ENCODE results near the gene DSCAM.

DSCAM gene

DNA sequence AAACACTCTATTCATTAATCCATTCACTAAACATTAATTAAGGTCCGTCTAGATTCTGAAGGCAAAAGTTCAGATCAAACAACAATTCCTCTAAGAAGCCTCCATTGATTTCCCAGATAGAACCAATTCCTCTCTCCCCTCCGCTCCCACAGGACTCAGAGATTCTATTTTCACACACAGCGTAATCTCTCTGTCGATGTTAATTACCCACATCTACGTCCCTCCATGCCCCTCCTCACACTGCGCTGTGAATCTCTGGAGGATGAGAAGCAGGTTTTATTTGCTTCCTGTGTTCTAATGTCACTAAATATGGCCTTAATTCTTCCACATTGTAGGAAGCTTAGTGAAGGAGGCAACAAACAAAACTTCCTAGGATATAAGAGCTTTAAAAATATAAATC, 306.7 kb downstream of the DSCAM start:
- in situ Hi-C loops (cut with HindIII; ENCODE audit: low pct_ligation_motif_present, low pct_unique_long_range_greater_than_20kb, low sequenced_read_pairs) = no loop called here
- DNase-seq = no peak

DNA sequence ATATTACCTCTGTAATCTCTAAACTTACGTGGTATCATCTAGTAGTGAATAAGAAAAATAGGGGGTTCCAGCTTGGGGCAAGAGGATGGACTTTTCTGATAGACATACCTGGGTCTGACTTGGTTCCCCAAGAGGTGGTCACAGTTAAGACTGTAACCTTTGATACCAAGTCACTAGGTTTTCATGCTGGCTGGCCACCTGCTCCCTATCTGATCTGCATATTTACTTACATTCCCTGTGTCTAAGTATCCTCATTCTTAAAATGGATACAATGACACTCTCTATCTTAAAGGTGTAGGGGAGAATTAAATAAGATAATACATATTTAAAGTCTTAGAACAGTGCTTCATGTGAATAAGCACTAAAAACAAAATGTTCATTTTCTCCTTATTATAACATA, 312.1 kb downstream of the DSCAM start:
- DNase-seq = no peak
- in situ Hi-C loops (cut with HindIII; ENCODE audit: low pct_ligation_motif_present, low pct_unique_long_range_greater_than_20kb, low sequenced_read_pairs) = no loop called here

DNA sequence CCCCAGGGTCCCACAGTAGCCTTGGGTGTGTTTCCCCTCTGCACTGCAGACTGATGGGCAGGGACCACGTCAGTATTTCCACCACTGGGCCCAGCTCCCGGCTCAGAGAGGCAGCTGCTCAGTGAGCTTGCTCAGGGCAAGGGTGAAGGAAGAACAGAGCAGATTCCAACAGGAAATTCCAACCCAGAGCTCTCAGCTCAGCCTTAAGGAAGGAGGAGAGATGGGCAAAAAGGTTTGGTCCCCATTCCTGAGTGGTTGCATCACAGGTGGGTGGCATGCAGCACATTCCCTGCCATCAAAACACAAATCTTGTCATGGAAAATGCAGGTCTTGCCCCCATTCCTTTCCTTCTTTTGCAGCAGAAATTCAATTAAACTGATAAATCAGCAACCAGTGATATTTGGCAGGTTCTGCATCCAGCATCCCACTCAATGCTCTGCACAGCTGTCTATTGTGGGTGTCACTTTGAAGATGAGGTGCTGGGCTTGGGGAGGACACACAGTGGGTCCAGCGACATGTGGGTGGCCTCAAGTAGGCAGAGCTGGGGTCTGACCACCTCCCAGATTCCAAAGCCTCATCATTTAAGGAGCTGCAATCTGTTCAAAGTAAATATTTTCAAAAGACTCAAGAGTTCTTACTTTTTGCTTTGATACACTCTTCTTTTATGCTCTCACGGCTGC, 315.4 kb downstream of the DSCAM start:
- DNase-seq = no peak
- in situ Hi-C loops (cut with HindIII; ENCODE audit: low pct_ligation_motif_present, low pct_unique_long_range_greater_than_20kb, low sequenced_read_pairs) = no loop called here

DNA sequence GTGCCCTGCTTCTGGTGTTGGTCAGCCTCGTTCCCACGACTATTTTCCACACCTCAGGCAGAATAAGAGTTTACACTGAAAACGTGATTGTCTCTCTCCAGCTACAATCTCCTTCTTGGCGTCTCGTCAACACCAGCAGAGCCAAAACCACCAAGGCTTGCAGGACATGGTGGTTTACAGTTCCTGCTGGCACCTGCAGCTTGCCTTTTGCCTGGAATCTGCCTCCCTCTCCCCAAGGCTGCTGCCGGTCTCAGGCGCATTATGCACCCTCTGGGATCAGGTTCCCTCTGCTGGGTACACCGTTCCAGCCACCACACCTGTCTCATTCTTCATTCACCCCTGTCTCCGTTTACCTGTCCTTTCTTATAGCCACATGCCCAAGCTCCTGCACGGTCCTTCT, 315.9 kb downstream of the DSCAM start:
- in situ Hi-C loops (cut with HindIII; ENCODE audit: low pct_ligation_motif_present, low pct_unique_long_range_greater_than_20kb, low sequenced_read_pairs) = no loop called here

DNA sequence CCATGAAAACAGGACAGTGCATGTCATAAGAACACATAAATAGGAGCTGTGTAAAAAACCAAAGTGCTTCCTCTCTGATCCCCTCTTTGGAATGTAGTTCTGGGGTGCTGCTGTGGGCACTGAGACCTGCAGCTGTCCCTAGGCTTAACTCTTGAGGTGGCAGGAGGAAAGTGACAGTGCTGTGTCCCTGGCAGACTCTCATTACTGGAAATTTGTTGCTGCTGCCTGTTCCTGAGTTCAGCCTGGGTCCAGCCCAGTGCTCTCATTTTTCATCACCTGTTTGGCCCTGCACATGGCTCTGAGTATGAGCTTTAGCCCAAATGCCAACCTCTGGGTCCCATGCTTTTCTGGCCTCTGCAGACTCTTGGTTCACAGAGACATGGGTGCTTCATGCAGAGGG, 329.3 kb downstream of the DSCAM start:
- DNase-seq = no peak
- in situ Hi-C loops (cut with HindIII; ENCODE audit: low pct_ligation_motif_present, low pct_unique_long_range_greater_than_20kb, low sequenced_read_pairs) = no loop called here

More for the DNA sequence above, 315.9 kb downstream of the DSCAM start:
- DNase-seq = no peak

DNA sequence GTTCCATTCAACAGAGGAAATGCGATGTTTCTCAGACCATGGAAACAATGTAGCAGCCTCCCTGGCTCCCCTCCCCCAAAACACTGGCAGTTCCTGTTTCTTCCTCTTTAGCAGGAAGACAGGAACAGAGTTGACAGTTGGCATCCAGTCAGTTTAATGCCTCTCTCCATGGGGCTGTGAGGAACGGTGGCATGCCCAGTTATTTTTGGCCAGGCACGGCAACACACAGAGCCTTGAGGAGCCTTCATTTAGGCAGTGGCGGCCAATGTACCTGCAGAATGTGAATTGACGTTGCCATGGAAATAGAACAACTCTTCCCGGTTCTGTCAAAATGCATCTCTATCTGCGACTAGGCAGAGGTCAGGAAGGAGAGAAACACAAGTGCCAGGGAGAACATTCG, 330.6 kb downstream of the DSCAM start:
- in situ Hi-C loops (cut with HindIII; ENCODE audit: low pct_ligation_motif_present, low pct_unique_long_range_greater_than_20kb, low sequenced_read_pairs) = no loop called here
- DNase-seq = no peak

DNA sequence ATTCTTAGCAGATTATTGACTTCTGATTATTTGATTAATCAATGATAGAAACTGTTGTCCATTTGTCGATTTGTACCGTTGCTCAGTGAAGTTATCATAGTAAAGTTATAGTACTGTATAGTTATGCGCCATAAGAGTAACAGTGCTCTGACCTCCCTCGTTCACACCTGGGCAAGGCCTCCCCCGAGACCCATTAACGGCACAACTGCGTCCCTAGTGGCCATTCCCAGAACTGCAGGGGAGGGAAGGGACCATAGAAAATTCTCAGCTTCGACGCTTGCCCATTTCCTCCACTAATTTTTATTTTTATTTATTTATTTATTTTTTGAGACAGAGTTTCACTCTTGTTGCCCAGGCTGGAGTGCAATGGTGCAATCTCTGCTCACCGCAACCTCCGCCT, 334.4 kb downstream of the DSCAM start:
- in situ Hi-C loops (cut with HindIII; ENCODE audit: low pct_ligation_motif_present, low pct_unique_long_range_greater_than_20kb, low sequenced_read_pairs) = no loop called here
- peak; percentile 5 for DNase-seq

DNA sequence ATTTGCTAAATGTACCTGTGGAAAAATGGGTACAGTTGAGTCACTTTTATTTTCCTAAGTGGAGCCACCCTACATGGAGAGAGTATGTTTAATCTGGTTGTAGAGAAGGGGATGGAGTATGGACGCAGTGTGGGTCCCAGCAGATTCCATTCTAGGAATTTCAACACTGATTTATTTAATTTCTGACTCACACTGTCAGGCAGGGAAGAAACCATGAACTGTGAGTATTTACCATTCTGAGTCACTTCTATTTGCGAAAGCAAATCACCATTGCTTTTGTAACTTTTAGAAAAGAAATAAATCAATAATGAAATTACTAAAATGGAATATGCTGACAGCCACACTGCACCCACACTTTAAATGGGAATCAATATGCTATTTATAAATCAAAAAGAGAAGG, 339.0 kb downstream of the DSCAM start:
- in situ Hi-C loops (cut with HindIII; ENCODE audit: low pct_ligation_motif_present, low pct_unique_long_range_greater_than_20kb, low sequenced_read_pairs) = no loop called here
- no peak for DNase-seq

DNA sequence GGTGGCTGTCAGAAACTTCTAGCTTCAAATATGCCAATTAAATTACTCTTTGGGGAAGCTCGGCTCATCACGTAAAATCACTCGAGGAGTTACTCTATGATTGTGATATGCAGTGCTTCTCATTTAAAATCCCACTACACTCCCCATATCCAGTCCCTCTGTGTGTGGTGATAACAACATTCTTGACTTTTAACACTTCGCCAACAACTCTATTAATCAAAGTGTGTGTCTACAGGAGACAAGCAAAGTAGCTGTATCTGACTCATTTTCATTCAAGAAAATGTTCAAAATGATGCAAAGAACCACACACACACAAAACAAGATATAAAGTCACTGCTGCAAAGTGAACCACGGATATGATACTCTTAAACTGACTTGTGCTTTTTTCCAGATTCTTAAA, 341.3 kb downstream of the DSCAM start:
- DNase-seq = no peak

DNA sequence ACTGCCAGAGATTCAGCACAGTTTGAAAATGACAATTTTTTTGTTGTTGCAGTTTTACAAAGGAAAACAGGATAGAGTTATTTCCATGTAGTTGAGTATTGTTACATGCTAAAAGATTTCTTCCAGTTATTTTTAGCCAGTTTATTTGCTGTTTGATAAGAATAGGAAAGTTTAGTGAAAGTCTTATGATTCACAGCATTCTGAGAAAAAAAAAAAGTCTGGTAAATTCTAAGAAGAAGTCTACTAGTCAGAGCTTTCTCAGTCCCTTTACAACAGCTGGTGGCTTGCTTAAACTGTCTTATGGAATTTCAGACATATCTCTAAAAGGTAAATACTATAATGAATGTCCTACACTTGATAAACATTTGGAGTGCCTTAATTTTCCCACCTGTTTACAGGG, 341.7 kb downstream of the DSCAM start:
- in situ Hi-C loops (cut with HindIII; ENCODE audit: low pct_ligation_motif_present, low pct_unique_long_range_greater_than_20kb, low sequenced_read_pairs) = no loop called here
- no peak for DNase-seq

More for the DNA sequence above, 341.3 kb downstream of the DSCAM start:
- in situ Hi-C loops (cut with HindIII; ENCODE audit: low pct_ligation_motif_present, low pct_unique_long_range_greater_than_20kb, low sequenced_read_pairs) = no loop called here

DNA sequence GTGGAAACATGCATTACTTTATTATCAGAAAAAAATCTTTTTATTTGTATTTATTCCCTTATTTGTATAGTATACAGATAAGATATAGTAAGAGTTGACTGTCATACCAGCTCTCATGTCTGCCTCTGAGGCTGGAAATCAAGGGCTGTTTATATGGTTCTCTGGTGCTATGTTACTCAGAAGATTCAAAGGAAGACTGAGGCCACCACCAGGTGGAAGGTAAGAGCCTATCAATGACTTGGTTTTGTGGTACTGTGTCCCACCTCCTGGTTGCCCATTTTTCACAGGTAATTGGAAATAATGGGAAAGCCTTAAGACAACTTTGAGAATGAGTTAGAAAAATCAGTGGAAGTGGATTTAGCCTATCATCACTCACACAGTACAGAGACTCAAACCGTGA, 342.1 kb downstream of the DSCAM start:
- in situ Hi-C loops (cut with HindIII; ENCODE audit: low pct_ligation_motif_present, low pct_unique_long_range_greater_than_20kb, low sequenced_read_pairs) = no loop called here
- no peak for DNase-seq

DNA sequence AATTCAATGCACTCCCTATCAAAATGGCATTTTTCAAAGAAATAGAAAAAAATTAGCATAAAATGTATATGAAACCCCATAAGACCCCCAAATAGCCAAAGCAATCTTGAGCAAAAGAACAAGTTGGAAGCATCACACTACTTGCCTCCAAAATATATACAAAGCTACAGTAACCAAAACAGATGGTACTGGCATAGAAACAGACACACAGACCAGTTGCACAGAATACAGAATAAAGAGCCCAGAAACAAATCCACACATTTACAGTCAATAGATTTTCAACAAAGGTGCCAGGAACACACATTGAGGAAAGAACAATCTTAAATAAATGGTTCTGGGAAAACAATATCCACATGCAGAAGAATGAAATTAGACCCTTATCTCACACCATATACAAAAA, 350.8 kb downstream of the DSCAM start:
- in situ Hi-C loops (cut with HindIII; ENCODE audit: low pct_ligation_motif_present, low pct_unique_long_range_greater_than_20kb, low sequenced_read_pairs) = no loop called here
- DNase-seq = no peak

DNA sequence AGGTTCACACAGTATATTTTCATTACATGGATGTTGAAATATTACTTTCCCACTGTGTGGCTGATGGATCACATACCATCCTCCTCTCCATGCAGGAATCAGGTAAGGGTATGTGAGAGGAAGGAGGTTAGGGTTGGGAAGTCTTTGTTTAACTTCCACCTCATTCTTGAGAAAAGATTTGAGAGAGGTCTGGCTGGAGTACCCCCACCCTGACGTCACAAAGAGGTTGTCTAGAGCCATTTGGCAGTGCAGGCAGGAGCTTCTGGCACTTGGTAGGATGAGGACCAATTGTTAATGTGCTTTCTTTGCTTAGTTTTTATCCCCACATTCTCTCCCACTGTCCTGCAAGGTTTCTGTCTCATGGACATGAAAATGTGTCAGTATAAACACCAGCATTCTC, 356.6 kb downstream of the DSCAM start:
- no peak for DNase-seq
- in situ Hi-C loops (cut with HindIII; ENCODE audit: low pct_ligation_motif_present, low pct_unique_long_range_greater_than_20kb, low sequenced_read_pairs) = no loop called here

DNA sequence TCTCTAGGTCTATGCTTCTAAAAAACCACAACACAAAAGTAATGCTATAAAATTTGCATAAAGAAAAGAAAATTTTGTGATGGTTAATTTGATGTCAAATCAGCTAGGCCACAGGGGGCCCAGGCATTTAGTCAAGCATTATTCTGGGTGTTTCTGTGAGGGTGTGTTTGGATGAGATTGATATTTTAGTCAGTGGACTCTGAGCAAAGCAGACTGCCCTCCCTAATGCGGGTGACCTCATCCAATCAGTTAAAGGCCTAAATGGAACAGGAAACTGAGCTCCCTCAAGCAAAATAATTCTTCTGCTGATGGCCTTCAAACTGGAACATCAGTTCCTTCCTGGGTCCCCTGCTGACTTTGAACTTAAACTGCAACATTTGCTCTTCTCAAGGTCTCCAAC, 358.0 kb downstream of the DSCAM start:
- DNase-seq = no peak
- in situ Hi-C loops (cut with HindIII; ENCODE audit: low pct_ligation_motif_present, low pct_unique_long_range_greater_than_20kb, low sequenced_read_pairs) = no loop called here

DNA sequence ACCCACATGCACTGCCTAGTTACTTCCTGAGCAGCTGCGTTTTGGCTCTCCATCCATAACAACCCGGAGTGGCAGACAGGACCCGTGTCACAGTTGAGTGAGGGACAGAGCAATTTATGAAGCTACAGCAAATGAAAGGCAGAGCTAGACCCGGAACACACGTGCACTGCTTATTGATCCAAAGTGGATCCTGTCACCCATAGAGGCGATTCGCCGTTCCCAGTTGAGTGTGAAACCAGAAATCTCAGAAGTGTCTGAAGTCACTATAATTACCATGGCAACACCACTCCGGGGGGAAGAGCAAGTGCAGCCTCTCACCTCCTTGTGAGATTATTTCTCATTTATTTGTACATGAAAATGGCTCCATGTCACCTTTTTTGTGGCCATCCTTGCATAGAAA, 365.2 kb downstream of the DSCAM start:
- in situ Hi-C loops (cut with HindIII; ENCODE audit: low pct_ligation_motif_present, low pct_unique_long_range_greater_than_20kb, low sequenced_read_pairs) = no loop called here
- DNase-seq = no peak

DNA sequence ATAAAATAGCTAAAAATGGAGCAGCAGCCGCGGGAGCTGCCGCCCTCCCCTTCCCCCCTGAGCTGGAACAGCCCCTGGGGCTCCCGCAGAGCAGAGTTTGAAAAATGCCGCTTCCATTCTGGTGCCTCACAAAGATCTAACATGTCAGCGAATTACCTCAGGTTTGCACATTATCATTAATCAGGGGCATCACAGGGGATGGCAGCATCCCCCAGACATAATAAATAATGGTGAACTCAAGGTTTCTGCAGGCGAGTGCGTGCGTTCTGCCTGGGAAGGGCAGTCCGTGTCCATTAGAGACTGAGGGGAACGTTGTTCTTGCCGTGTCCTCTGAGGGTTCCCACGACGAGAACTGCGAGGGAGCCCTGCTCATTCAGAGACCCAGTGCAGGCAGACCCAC, 372.4 kb downstream of the DSCAM start:
- in situ Hi-C loops (cut with HindIII; ENCODE audit: low pct_ligation_motif_present, low pct_unique_long_range_greater_than_20kb, low sequenced_read_pairs) = no loop called here
- DNase-seq = no peak

DNA sequence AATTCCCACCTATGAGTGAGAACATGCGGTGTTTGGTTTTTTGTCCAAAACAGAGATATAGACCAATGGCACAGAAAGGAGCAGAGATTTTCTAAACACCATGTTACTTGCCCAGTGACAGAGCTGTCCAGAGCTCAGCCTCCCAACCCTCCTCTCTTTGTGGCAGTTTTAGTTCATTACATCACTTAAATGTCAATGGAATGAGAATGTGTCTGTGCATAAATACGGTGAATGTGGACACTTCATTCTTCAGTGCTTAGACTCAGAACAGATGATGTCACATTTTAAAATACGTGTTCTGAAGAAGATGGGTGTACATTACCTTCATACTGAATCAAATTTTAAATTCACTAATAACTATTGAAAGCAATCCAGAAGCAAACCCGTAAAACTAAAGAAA, 374.9 kb downstream of the DSCAM start:
- no peak for DNase-seq
- in situ Hi-C loops (cut with HindIII; ENCODE audit: low pct_ligation_motif_present, low pct_unique_long_range_greater_than_20kb, low sequenced_read_pairs) = no loop called here

DNA sequence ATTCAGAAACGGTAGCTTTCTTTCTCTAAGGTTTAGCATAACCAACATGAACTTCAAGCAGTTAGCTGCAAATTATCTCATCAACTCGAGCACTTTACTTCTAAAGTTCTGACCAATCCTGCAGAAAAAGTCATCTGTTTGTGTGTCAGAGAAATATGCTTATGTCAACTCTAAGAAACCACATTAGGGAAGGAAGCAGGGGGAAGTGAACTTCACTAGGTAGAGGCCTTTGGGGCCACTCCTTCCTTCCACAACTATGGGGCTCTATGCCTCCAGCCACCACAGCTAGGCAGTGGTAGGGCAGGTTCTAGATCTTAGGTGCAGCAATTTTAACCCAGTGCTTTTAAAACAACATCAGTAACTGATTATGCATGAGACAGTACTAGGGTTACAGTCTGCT, 375.9 kb downstream of the DSCAM start:
- DNase-seq = no peak
- in situ Hi-C loops (cut with HindIII; ENCODE audit: low pct_ligation_motif_present, low pct_unique_long_range_greater_than_20kb, low sequenced_read_pairs) = no loop called here

DNA sequence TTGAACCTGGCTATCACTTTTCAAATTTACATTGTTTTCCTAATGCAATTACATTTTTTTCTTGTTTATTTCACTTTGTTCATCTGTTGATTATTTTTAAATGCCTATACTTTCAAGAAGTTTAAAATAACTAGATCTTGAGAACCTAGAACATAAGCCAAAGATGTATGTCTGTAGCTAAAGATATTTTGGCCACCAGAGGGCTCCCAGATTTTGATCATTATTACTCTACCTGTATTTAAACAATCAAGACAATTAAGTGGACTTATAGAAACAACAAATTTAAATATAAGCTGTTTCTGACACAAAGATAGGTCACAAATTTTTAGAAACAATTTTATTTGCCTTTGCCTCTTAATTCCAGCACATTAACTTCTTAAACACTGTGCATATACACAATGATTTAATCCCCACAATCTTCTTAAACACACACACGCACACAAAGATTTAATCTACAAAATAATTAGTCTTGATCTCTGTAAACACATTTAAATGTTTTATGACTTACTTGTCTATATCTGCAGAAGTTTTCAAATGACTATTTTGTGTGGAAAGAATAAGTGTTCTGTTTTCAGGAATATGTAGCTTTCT, 380.0 kb downstream of the DSCAM start:
- in situ Hi-C loops (cut with HindIII; ENCODE audit: low pct_ligation_motif_present, low pct_unique_long_range_greater_than_20kb, low sequenced_read_pairs) = no loop called here
- DNase-seq = peak; percentile 5

DNA sequence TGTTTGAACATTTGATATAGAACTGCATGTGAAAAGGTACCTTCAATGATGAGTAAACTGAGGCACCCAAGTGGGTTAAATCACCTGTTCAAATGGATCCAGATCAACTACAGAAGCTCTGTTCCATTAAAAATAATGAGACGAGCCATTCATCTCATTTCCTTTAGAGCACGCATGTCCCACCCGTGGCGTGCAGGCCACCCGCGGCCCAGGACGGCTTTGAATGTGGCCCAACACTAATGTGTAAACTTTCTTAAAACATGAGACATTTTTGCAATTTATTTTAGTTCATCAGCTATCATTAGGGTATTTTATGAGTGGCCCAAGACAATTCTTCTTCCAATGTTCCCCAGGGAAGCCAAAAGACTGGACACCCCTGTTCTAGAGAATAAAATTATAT, 381.6 kb downstream of the DSCAM start:
- no peak for DNase-seq
- in situ Hi-C loops (cut with HindIII; ENCODE audit: low pct_ligation_motif_present, low pct_unique_long_range_greater_than_20kb, low sequenced_read_pairs) = no loop called here

DNA sequence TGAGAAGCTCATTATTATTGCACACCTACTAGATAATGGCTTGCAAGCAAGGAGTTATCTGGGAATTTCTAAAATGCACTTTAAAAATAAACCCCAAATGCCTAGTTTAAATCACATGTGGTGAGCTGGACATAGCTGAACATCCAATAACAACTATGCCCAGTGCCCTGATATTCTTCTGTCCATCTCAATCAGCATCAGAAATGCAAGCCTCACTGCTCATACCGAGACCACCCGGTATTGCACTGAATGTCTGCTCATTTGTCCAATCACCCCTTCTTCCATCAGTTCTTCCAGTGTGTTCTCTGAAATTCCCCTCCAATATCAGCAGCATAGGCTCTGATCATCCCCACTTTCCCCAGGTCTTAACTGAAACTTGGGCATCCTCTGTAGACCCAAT, 383.8 kb downstream of the DSCAM start:
- no peak for DNase-seq
- in situ Hi-C loops (cut with HindIII; ENCODE audit: low pct_ligation_motif_present, low pct_unique_long_range_greater_than_20kb, low sequenced_read_pairs) = no loop called here
